IPS-18c (cell line): ENCODE results near the gene PALLD.

Experiments
- H3K4me3 ChIP-seq: 2 replicates; pipeline ENCODE4 v1.7.0; 2013; ENCODE audit warnings: low read depth, mild to moderate bottlenecking, low read length, moderate library complexity; ENCODE audit not compliant: insufficient read depth
- H3K9me3 ChIP-seq: one replicate; pipeline ENCODE4 v1.6.1; 2013; ENCODE audit warnings: mild to moderate bottlenecking, low read length, moderate library complexity; ENCODE audit not compliant: control insufficient read depth, insufficient read depth

The PALLD gene

GRCh38 chr4:168514249-168514852, 17.5 kb downstream of the PALLD start:
- H3K9me3 ChIP-seq: no peaks in the 10 kb centered on the region
- no peak overlapping the region for H3K4me3 ChIP-seq

- Histone ChIP-seq H3K9me3 (no peaks in the 10 kb centered on the region), H3K4me3 (no peak overlapping the region)
Measured at GRCh38 chr4:168515222-168516011, 18.6 kb downstream of the PALLD start.

GRCh38 chr4:168516841-168517240, 20.0 kb downstream of the PALLD start:
- H3K4me3 ChIP-seq: no peak overlapping the region
- H3K9me3 ChIP-seq: no peaks in the 10 kb centered on the region

GRCh38 chr4:168519576-168519975, 22.7 kb downstream of the PALLD start:
- Histone ChIP-seq H3K9me3 (no peaks in the 10 kb centered on the region), H3K4me3 (no peak overlapping the region)

- Histone ChIP-seq H3K9me3 (no peaks in the 10 kb centered on the region), H3K4me3 (no peak overlapping the region)
Measured at GRCh38 chr4:168521721-168522120, 24.9 kb downstream of the PALLD start.

GRCh38 chr4:168522356-168522755, 25.5 kb downstream of the PALLD start:
- Histone ChIP-seq H3K9me3 (no peaks in the 10 kb centered on the region), H3K4me3 (no peak overlapping the region)

- no peaks in the 10 kb centered on the region for H3K9me3 ChIP-seq
- no peak overlapping the region for H3K4me3 ChIP-seq
Measured at GRCh38 chr4:168522829-168523489, 26.1 kb downstream of the PALLD start.

GRCh38 chr4:168524006-168524405, 27.2 kb downstream of the PALLD start:
- Histone ChIP-seq H3K9me3 (no peaks in the 10 kb centered on the region), H3K4me3 (no peak overlapping the region)

GRCh38 chr4:168524897-168525296, 28.0 kb downstream of the PALLD start:
- Histone ChIP-seq H3K9me3 (no peaks in the 10 kb centered on the region), H3K4me3 (no peak overlapping the region)

GRCh38 chr4:168527560-168527959, 30.7 kb downstream of the PALLD start:
- Histone ChIP-seq H3K9me3 (no peaks in the 10 kb centered on the region), H3K4me3 (no peak overlapping the region)

GRCh38 chr4:168528131-168528949, 31.5 kb downstream of the PALLD start:
- H3K4me3 ChIP-seq: no peak overlapping the region
- H3K9me3 ChIP-seq: no peaks in the 10 kb centered on the region

GRCh38 chr4:168529257-168529656, 32.4 kb downstream of the PALLD start:
- no peak overlapping the region for H3K4me3 ChIP-seq
- no peaks in the 10 kb centered on the region for H3K9me3 ChIP-seq

- Histone ChIP-seq H3K4me3 (no peak overlapping the region), H3K9me3 (no peaks in the 10 kb centered on the region)
Measured at GRCh38 chr4:168531305-168531704, 34.5 kb downstream of the PALLD start.

- Histone ChIP-seq H3K9me3 (no peaks in the 10 kb centered on the region), H3K4me3 (no peak overlapping the region)
Measured at GRCh38 chr4:168534535-168534934, 37.7 kb downstream of the PALLD start.

- H3K4me3 ChIP-seq: no peak overlapping the region
- H3K9me3 ChIP-seq: no peaks in the 10 kb centered on the region
Measured at GRCh38 chr4:168535689-168536088, 38.8 kb downstream of the PALLD start.

- Histone ChIP-seq H3K4me3 (no peak overlapping the region), H3K9me3 (no peaks in the 10 kb centered on the region)
Measured at GRCh38 chr4:168536448-168536847, 39.6 kb downstream of the PALLD start.

GRCh38 chr4:168537086-168537485, 40.2 kb downstream of the PALLD start:
- Histone ChIP-seq H3K4me3 (no peak overlapping the region), H3K9me3 (no peaks in the 10 kb centered on the region)
